IPS-11a (cell line): ENCODE measurements around the gene CPNE6.
A peak's percentile ranks its signal among the peaks of the same experiment; 100 is the strongest.

Source experiments
- H3K4me3 ChIP-seq: one replicate; pipeline ENCODE4 v1.5.1; 2013; ENCODE audit warnings: low read depth, low read length, control low read depth

The CPNE6 gene

GRCh38 chr14:24084440-24084839, 13.1 kb downstream of the CPNE6 start:
- no peak overlapping the region for H3K4me3 ChIP-seq

- H3K4me3 ChIP-seq = no peak overlapping the region
Measured at GRCh38 chr14:24085215-24085614, 13.9 kb downstream of the CPNE6 start.

- H3K4me3 ChIP-seq = no peak overlapping the region
Measured at GRCh38 chr14:24086193-24086955, 15.0 kb downstream of the CPNE6 start.

GRCh38 chr14:24087004-24087403, 15.6 kb downstream of the CPNE6 start:
- H3K4me3 ChIP-seq = no peak overlapping the region

- no peak overlapping the region for H3K4me3 ChIP-seq
Measured at GRCh38 chr14:24088095-24088494, 16.7 kb downstream of the CPNE6 start.

GRCh38 chr14:24089890-24090289, 18.5 kb downstream of the CPNE6 start:
- H3K4me3 ChIP-seq = no peak overlapping the region

GRCh38 chr14:24092110-24092504, 20.7 kb downstream of the CPNE6 start:
- no peak overlapping the region for H3K4me3 ChIP-seq

- H3K4me3 ChIP-seq = no peak overlapping the region
Measured at GRCh38 chr14:24092505-24093206, 21.3 kb downstream of the CPNE6 start.

- peak overlapping the region; percentile 4 for H3K4me3 ChIP-seq
Measured at GRCh38 chr14:24093207-24093900, 22.0 kb downstream of the CPNE6 start.

GRCh38 chr14:24093901-24094840, 22.8 kb downstream of the CPNE6 start, which contains the start of gene PCK2:
Gene PCK2 (plus strand): TSS chr14:24094311. CDS start chr14:24094406, 95 bp downstream.
- peak within 1 kb of the TSS; percentile 92 for H3K4me3 ChIP-seq

GRCh38 chr14:24094841-24095270, 23.5 kb downstream of the CPNE6 start:
- peak overlapping the region; percentile 92 for H3K4me3 ChIP-seq

- peak overlapping the region; percentile 92 for H3K4me3 ChIP-seq
Measured at GRCh38 chr14:24095271-24096068, 24.1 kb downstream of the CPNE6 start.

- no peak overlapping the region for H3K4me3 ChIP-seq
Measured at GRCh38 chr14:24096545-24097181, 25.3 kb downstream of the CPNE6 start.

- no peak overlapping the region for H3K4me3 ChIP-seq
Measured at GRCh38 chr14:24098229-24098926, 27.0 kb downstream of the CPNE6 start.

GRCh38 chr14:24098927-24099813, 27.8 kb downstream of the CPNE6 start:
- no peak overlapping the region for H3K4me3 ChIP-seq

- H3K4me3 ChIP-seq = no peak overlapping the region
Measured at GRCh38 chr14:24100197-24100981, 29.0 kb downstream of the CPNE6 start.

GRCh38 chr14:24100982-24101494, 29.7 kb downstream of the CPNE6 start:
- no peak overlapping the region for H3K4me3 ChIP-seq
